ENCODE measurements around the gene TMEM202.
"Not testable (repeated sequence)": the region's sequence is repeated elsewhere in the genome, so short reads cannot be mapped to it uniquely, and the experiment has no call there.

Gene TMEM202

DNA sequence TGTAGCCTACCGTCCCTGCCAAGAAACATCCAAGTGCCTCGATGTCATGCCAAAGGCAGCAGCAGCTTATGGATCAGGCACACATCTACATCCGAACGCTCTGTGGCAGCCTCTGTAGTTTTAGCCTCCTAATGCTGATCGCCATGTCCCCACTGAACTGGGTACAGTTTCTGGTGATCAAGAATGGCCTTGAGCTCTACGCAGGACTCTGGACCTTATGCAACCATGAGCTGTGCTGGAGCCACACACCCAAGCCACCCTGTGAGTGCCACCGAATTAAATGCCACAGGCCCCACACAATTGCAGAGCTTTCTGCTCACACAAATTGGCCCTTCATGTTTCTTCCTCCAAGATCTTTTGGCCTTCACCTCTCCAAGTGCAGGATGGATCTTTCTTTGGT, 543 bp downstream of the TMEM202 start:
- Histone ChIP-seq H3K4me3 (ENCODE audit: extremely low read depth, insufficient read depth, low read length, poor library complexity, severe bottlenecking) (no peak overlapping the region), H3K36me3 (ENCODE audit: control insufficient read depth, insufficient read depth, low read length) (no peaks in the 10 kb centered on the region), H3K9me3 (ENCODE audit: control insufficient read depth, low read length) (no peaks in the 10 kb centered on the region), H3K27ac (ENCODE audit: low read depth, low read length, severe bottlenecking) (no peak overlapping the region), H3K4me1 (ENCODE audit: control insufficient read depth, insufficient read depth, low read length, poor library complexity, severe bottlenecking) (no peaks in the 10 kb centered on the region)
- 86 to 88% methylated on average over 7 of the region's 7 CpGs for WGBS, 2 experiments (ENCODE audit: insufficient coverage in 2 of 2)

DNA sequence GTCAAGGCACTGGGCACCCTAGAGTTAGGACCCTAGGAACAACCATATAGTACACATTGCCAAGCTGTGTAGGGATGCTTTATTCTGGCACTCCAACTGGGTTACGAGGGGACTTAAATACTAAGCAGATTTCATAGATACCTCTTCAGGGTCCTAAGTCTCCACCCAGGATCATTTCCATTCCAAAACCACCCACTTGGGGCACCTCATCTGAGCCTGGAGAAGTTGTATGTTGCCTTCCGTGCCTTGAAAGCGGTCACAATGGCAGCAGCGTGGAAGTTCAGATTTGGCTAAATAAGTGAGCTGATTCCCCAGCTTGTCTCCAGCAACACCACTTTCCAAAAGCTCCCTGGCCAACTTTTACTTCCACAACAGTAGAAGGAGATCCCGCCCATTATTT, 4.6 kb downstream of the TMEM202 start:
- Histone ChIP-seq H3K9me3 (ENCODE audit: control insufficient read depth, low read length) (no peaks in the 10 kb centered on the region), H3K4me1 (ENCODE audit: control insufficient read depth, insufficient read depth, low read length, poor library complexity, severe bottlenecking) (no peaks in the 10 kb centered on the region), H3K36me3 (ENCODE audit: control insufficient read depth, insufficient read depth, low read length) (no peaks in the 10 kb centered on the region), H3K4me3 (ENCODE audit: extremely low read depth, insufficient read depth, low read length, poor library complexity, severe bottlenecking) (no peak overlapping the region), H3K27ac (ENCODE audit: low read depth, low read length, severe bottlenecking) (no peak overlapping the region)
- WGBS, 2 experiments (ENCODE audit: insufficient coverage in 2 of 2): 84 to 100% methylated on average over 3 of the region's 5 CpGs

DNA sequence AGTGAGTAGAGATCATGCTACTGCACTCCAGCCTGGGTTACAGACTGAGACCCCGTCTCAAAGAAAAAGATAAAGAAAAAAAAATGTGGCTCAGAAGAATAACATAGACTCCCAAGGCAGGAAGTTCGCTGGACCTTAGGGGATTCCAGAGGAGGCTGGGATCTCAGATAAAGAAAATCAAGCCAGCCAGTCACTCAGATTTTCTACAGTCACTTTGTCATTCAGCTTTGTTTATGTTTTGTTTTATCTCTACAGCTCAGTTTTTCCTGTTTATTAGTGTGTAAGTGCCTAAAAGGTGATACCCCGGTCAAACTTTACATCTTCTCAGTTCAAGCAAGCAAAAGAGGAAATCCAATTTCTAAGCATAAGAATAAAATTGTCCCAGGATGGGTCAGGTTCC, 6.3 kb downstream of the TMEM202 start:
- Histone ChIP-seq H3K27ac (ENCODE audit: low read depth, low read length, severe bottlenecking) (peak overlapping the region; percentile 48), H3K4me1 (ENCODE audit: control insufficient read depth, insufficient read depth, low read length, poor library complexity, severe bottlenecking) (no peaks in the 10 kb centered on the region), H3K4me3 (ENCODE audit: extremely low read depth, insufficient read depth, low read length, poor library complexity, severe bottlenecking) (no peak overlapping the region), H3K9me3 (ENCODE audit: control insufficient read depth, low read length) (no peaks in the 10 kb centered on the region), H3K36me3 (ENCODE audit: control insufficient read depth, insufficient read depth, low read length) (no peaks in the 10 kb centered on the region)
- WGBS, 2 experiments (ENCODE audit: insufficient coverage in 2 of 2): 33 to 67% methylated on average over 1 to 2 of the region's 3 CpGs

- H3K36me3 ChIP-seq (ENCODE audit: control insufficient read depth, insufficient read depth, low read length): no peaks in the 10 kb centered on the region
- no peaks in the 10 kb centered on the region for H3K9me3 ChIP-seq (ENCODE audit: control insufficient read depth, low read length)
- H3K4me1 ChIP-seq (ENCODE audit: control insufficient read depth, insufficient read depth, low read length, poor library complexity, severe bottlenecking): no peaks in the 10 kb centered on the region
- peak overlapping the region; percentile 48 for H3K27ac ChIP-seq (ENCODE audit: low read depth, low read length, severe bottlenecking)
- no peak overlapping the region for H3K4me3 ChIP-seq (ENCODE audit: extremely low read depth, insufficient read depth, low read length, poor library complexity, severe bottlenecking)
Observed at GRCh38 chr15:72404841-72405240, 6.7 kb downstream of the TMEM202 start.

DNA sequence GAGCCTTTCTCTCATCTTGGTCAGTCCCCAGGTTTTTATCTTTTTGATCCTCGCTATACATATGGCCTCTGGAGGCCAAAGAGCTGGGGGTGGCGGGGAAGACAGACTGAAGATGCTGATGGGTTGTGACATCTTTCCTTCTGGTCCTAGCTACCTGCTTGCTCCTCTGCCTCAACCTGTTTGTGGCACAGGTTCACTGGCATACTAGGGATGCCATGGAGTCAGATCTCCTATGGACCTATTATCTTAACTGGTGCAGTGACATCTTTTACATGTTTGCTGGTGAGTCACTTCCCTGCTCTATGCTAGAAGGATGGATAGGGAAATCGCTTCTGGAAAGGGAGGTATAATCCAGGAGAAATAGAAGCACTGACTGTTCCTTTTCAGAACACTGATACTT, 8.8 kb downstream of the TMEM202 start:
- Histone ChIP-seq H3K36me3 (ENCODE audit: control insufficient read depth, insufficient read depth, low read length) (no peaks in the 10 kb centered on the region), H3K4me1 (ENCODE audit: control insufficient read depth, insufficient read depth, low read length, poor library complexity, severe bottlenecking) (no peaks in the 10 kb centered on the region), H3K27ac (ENCODE audit: low read depth, low read length, severe bottlenecking) (no peak overlapping the region), H3K4me3 (ENCODE audit: extremely low read depth, insufficient read depth, low read length, poor library complexity, severe bottlenecking) (no peak overlapping the region), H3K9me3 (ENCODE audit: control insufficient read depth, low read length) (no peaks in the 10 kb centered on the region)
- WGBS, 2 experiments (ENCODE audit: insufficient coverage in 2 of 2): 74 to 83% methylated on average over 1 to 3 of the region's 3 CpGs

DNA sequence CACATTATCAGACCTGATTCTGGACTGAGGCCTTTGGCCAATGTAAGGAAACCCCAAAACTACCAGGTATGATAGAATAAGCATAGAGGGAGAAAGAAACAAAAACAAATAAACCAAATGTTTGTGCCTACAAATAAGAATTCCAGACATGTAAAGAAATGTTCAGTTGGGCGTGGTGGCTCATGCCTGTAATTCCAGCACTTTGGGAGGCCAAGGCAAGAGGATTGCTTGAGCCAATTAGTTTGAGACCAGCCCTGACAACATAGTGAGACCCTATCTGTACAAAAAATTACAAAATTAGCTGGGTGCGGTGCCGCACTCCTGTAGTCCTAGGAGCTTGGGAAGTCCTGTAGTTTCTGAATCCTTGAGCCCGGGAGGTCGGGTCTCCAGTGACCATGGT, 13.0 kb downstream of the TMEM202 start:
- H3K36me3 ChIP-seq (ENCODE audit: control insufficient read depth, insufficient read depth, low read length): no peaks in the 10 kb centered on the region
- 82 to 96% methylated on average over 5 of the region's 5 CpGs for WGBS, 2 experiments (ENCODE audit: insufficient coverage in 2 of 2)
- H3K9me3 ChIP-seq (ENCODE audit: control insufficient read depth, low read length): no peaks in the 10 kb centered on the region
- no peaks in the 10 kb centered on the region for H3K4me1 ChIP-seq (ENCODE audit: control insufficient read depth, insufficient read depth, low read length, poor library complexity, severe bottlenecking)
- no peak overlapping the region for H3K4me3 ChIP-seq (ENCODE audit: extremely low read depth, insufficient read depth, low read length, poor library complexity, severe bottlenecking)
- H3K27ac ChIP-seq (ENCODE audit: low read depth, low read length, severe bottlenecking): no peak overlapping the region

GRCh38 chr15:72411544-72411943, 13.4 kb downstream of the TMEM202 start:
- Histone ChIP-seq H3K4me1 (ENCODE audit: control insufficient read depth, insufficient read depth, low read length, poor library complexity, severe bottlenecking) (no peaks in the 10 kb centered on the region), H3K36me3 (ENCODE audit: control insufficient read depth, insufficient read depth, low read length) (no peaks in the 10 kb centered on the region), H3K27ac (ENCODE audit: low read depth, low read length, severe bottlenecking) (no peak overlapping the region), H3K4me3 (ENCODE audit: extremely low read depth, insufficient read depth, low read length, poor library complexity, severe bottlenecking) (no peak overlapping the region), H3K9me3 (ENCODE audit: control insufficient read depth, low read length) (no peaks in the 10 kb centered on the region)
- WGBS, 2 experiments (ENCODE audit: insufficient coverage in 2 of 2): no CpG with 5 or more reads among the region's 1 CpG

DNA sequence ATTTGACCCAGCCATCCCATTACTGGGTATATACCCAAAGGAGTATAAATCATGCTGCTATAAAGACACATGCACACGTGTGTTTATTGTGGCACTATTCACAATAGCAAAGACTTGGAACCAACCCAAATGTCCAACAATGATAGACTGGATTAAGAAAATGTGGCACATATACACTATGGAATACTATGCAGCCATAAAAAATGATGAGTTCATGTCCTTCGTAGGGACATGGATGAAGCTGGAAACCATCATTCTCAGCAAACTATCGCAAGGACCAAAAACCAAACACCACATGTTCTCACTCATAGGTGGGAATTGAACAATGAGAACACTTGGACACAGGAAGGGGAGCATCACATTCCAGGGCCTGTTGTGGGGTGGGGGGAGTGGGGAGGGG, 15.2 kb downstream of the TMEM202 start:
- H3K4me3 ChIP-seq (ENCODE audit: extremely low read depth, insufficient read depth, low read length, poor library complexity, severe bottlenecking); H3K36me3 ChIP-seq (ENCODE audit: control insufficient read depth, insufficient read depth, low read length); H3K9me3 ChIP-seq (ENCODE audit: control insufficient read depth, low read length); H3K27ac ChIP-seq (ENCODE audit: low read depth, low read length, severe bottlenecking); H3K4me1 ChIP-seq (ENCODE audit: control insufficient read depth, insufficient read depth, low read length, poor library complexity, severe bottlenecking): not testable (repeated sequence)
- WGBS, 2 experiments (ENCODE audit: insufficient coverage in 2 of 2): no CpG with 5 or more reads among the region's 3 CpGs

DNA sequence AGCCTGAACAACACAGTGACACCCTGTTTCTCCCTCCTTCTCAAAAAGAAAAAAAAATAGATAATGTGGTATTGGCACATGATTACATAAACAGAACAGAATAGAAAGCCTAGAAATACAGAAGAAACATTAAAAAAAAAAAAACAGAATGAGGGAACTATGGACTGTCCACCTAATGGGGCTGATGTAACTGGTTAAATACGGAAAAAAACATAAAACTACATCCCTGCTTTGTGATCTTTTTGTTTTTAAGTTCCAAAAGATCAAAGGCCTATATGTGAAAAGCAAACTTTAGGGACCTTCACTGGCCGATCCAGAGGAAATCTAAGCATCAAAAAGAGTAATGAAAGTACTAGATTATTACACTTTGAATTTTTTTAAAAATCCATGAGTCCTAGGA, 17.2 kb downstream of the TMEM202 start:
- H3K36me3 ChIP-seq (ENCODE audit: control insufficient read depth, insufficient read depth, low read length): no peaks in the 10 kb centered on the region
- no peak overlapping the region for H3K27ac ChIP-seq (ENCODE audit: low read depth, low read length, severe bottlenecking)
- H3K9me3 ChIP-seq (ENCODE audit: control insufficient read depth, low read length): no peaks in the 10 kb centered on the region
- no peaks in the 10 kb centered on the region for H3K4me1 ChIP-seq (ENCODE audit: control insufficient read depth, insufficient read depth, low read length, poor library complexity, severe bottlenecking)
- H3K4me3 ChIP-seq (ENCODE audit: extremely low read depth, insufficient read depth, low read length, poor library complexity, severe bottlenecking): no peak overlapping the region
- no CpG with 5 or more reads among the region's 2 CpGs for WGBS, 2 experiments (ENCODE audit: insufficient coverage in 2 of 2)

- H3K36me3 ChIP-seq (ENCODE audit: control insufficient read depth, insufficient read depth, low read length); H3K4me1 ChIP-seq (ENCODE audit: control insufficient read depth, insufficient read depth, low read length, poor library complexity, severe bottlenecking); H3K27ac ChIP-seq (ENCODE audit: low read depth, low read length, severe bottlenecking); H3K4me3 ChIP-seq (ENCODE audit: extremely low read depth, insufficient read depth, low read length, poor library complexity, severe bottlenecking); H3K9me3 ChIP-seq (ENCODE audit: control insufficient read depth, low read length): not testable (repeated sequence)
- 50% methylated on average over 1 of the region's 3 CpGs; no CpG with 5 or more reads in 1 of the 2 experiments for whole genome bisulfite sequencing, 2 experiments (ENCODE audit: insufficient coverage in 2 of 2)
Observed at GRCh38 chr15:72419768-72420167, 21.7 kb downstream of the TMEM202 start.

GRCh38 chr15:72420576-72420975, 22.5 kb downstream of the TMEM202 start:
- Histone ChIP-seq H3K4me3 (ENCODE audit: extremely low read depth, insufficient read depth, low read length, poor library complexity, severe bottlenecking) (no peak overlapping the region), H3K4me1 (ENCODE audit: control insufficient read depth, insufficient read depth, low read length, poor library complexity, severe bottlenecking) (no peaks in the 10 kb centered on the region), H3K9me3 (ENCODE audit: control insufficient read depth, low read length) (no peaks in the 10 kb centered on the region), H3K36me3 (ENCODE audit: control insufficient read depth, insufficient read depth, low read length) (no peaks in the 10 kb centered on the region), H3K27ac (ENCODE audit: low read depth, low read length, severe bottlenecking) (no peak overlapping the region)
- WGBS, 2 experiments (ENCODE audit: insufficient coverage in 2 of 2): 83% methylated on average over 1 of the region's 2 CpGs; no CpG with 5 or more reads in 1 of the 2 experiments

DNA sequence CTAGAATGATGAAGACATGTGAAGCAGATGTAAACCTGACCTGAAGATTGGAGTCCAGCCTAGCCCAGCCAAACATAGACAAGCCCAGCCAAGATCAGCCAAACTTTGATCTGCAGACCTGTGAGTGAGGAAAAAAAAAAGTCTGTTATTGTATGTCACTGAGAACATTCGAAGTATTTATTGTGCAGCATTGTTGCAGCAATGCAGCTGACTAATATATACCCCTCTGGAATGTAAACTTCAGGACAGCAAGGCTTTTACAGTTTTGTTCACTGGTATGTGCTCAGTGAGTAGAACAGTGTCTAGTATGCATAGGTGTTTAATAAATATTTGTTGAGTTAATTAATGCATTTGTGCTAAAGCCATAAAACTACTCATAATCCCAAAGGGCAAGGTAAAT, 23.4 kb downstream of the TMEM202 start:
- H3K27ac ChIP-seq (ENCODE audit: low read depth, low read length, severe bottlenecking): no peak overlapping the region
- no peaks in the 10 kb centered on the region for H3K9me3 ChIP-seq (ENCODE audit: control insufficient read depth, low read length)
- H3K4me3 ChIP-seq (ENCODE audit: extremely low read depth, insufficient read depth, low read length, poor library complexity, severe bottlenecking): no peak overlapping the region
- H3K4me1 ChIP-seq (ENCODE audit: control insufficient read depth, insufficient read depth, low read length, poor library complexity, severe bottlenecking): no peaks in the 10 kb centered on the region
- no peaks in the 10 kb centered on the region for H3K36me3 ChIP-seq (ENCODE audit: control insufficient read depth, insufficient read depth, low read length)
- WGBS, 2 experiments (ENCODE audit: insufficient coverage in 2 of 2): 60% methylated on average over 1 of the region's 1 CpG; no CpG with 5 or more reads in 1 of the 2 experiments

Measured in mesodermal cell (in vitro differentiated cells).